HCT116 (cell line): ENCODE results near the gene KY. TPM values are rescaled to one million over a fixed set of nuclear protein-coding genes. Genes with fewer than 3 reads are reported as not detected.

ENCODE experiments used
- ATAC-seq: fragments of 200-7000 bp; cut with Tn5 transposase; 2 replicates; pipeline ENCODE4 v1.9.1; 2020; ENCODE audit warnings: mild to moderate bottlenecking, moderate library complexity
- BruUV-seq: library from RNA; stranded (reverse); fragments of 400-500 nt; replicated peaks from 2 replicates; lab custom pipeline; 2021; lab: Mats Ljungman, UMichigan
- CTCF ChIA-PET: fragments of 300-600 bp; sonication (Branson Sonifier 250); formaldehyde crosslinking; loops from one replicate; lab custom pipeline; 2021; ENCODE audit warnings: antibody characterized with exemption; lab: Charles Lee
- POLR2A ChIA-PET: fragments of 300-600, 350-600 bp; sonication (Branson Sonifier 250); formaldehyde crosslinking; loops from one replicate; lab custom pipeline; 2021; ENCODE audit warnings: antibody characterized with exemption; lab: Charles Lee
- RAD21 ChIA-PET, 2 experiments: fragments of 300-600 bp; sonication (Branson Sonifier 250); formaldehyde crosslinking; loops; one replicate each; lab custom pipeline; 2023; ENCODE audit warnings: low total read pairs in 2 of 2; ENCODE audit not compliant: uncharacterized antibody in 2 of 2, unreplicated experiment in 2 of 2, low non-redundant PET in 1 of 2; lab: Charles Lee
- DNase-seq: peaks from one replicate; pipeline ENCODE4 v3.0.0-alpha.2; 2010; ENCODE audit warnings: low read depth, low spot score
- H2AFZ ChIP-seq: fragments of 200-600 bp; shearing (Covaris generic), sonication (generic); 2 replicates; pipeline ENCODE4 v1.6.1; 2017; ENCODE audit warnings: low read depth, mixed run types, mixed read lengths, antibody characterized with exemption, low read length; ENCODE audit not compliant: poor library complexity, severe bottlenecking
- H3K27ac ChIP-seq: 2 replicates; pipeline ENCODE4 v1.5.1; 2012; ENCODE audit warnings: low read depth, low read length
- H3K27me3 ChIP-seq: fragments of 200-600 bp; sonication (generic); 2 replicates; pipeline ENCODE4 v1.6.1; 2016; ENCODE audit warnings: mixed run types, low read length, mixed read lengths; ENCODE audit not compliant: insufficient read depth
- H3K36me3 ChIP-seq, 2 experiments: fragments of 200-500 bp in 1 of 2; fragments of 200-600 bp in 1 of 2; sonication (Bioruptor generic) in 1 of 2; sonication (generic) in 1 of 2; 2 replicates each; pipeline versions ENCODE4 v1.5.1 to v1.6.1; 2014 to 2016; ENCODE audit warnings: low read length in 2 of 2, inconsistent platforms in 1 of 2, mixed read lengths in 1 of 2, mixed run types in 1 of 2; ENCODE audit not compliant: insufficient read depth in 2 of 2, control insufficient read depth in 1 of 2
- H3K4me1 ChIP-seq, 2 experiments: fragments of 200-600 bp in 1 of 2; sonication (generic) in 1 of 2; 2 replicates each; pipeline versions ENCODE4 v1.5.1 to v1.6.1; 2012 to 2017; ENCODE audit warnings: low read length in 2 of 2, inconsistent platforms in 1 of 2, mild to moderate bottlenecking in 1 of 2, mixed read lengths in 1 of 2, mixed run types in 1 of 2, moderate library complexity in 1 of 2; ENCODE audit not compliant: insufficient read depth in 2 of 2, control insufficient read depth in 1 of 2
- H3K4me2 ChIP-seq: fragments of 200-600 bp; sonication (generic); 2 replicates; pipeline ENCODE4 v1.6.1; 2017; ENCODE audit warnings: mixed run types, low read length, mixed read lengths
- H3K4me3 ChIP-seq, 2 experiments: fragments of 200-600 bp in 1 of 2; sonication (generic) in 1 of 2; replicated peaks in 1 of 2; 2 replicates each; pipeline ENCODE4 v1.5.1; 2011 to 2016; ENCODE audit warnings: low read length in 2 of 2, control low read depth in 1 of 2, low read depth in 1 of 2, mild to moderate bottlenecking in 1 of 2, mixed read lengths in 1 of 2, mixed run types in 1 of 2
- H3K79me2 ChIP-seq: fragments of 200-600 bp; sonication (generic); 2 replicates; pipeline ENCODE4 v1.6.1; 2017; ENCODE audit warnings: mild to moderate bottlenecking, mixed run types, low read length, moderate library complexity, mixed read lengths; ENCODE audit not compliant: insufficient read depth
- H3K9ac ChIP-seq: fragments of 200-600 bp; sonication (generic); 2 replicates; pipeline ENCODE4 v1.6.1; 2016; ENCODE audit warnings: low read length, mixed read lengths
- H3K9me2 ChIP-seq: fragments of 200-600 bp; sonication (generic), shearing (Covaris generic); 2 replicates; pipeline ENCODE4 v1.6.1; 2017; ENCODE audit warnings: mixed run types, mild to moderate bottlenecking, moderate library complexity; ENCODE audit not compliant: insufficient read depth
- H3K9me3 ChIP-seq, 2 experiments: fragments of 200-500 bp in 1 of 2; fragments of 200-600 bp in 1 of 2; sonication (Bioruptor generic) in 1 of 2; sonication (generic) in 1 of 2; 2 replicates each; pipeline ENCODE4 v1.6.1; 2014 to 2017; ENCODE audit warnings: low read length in 2 of 2, mixed read lengths in 2 of 2, inconsistent platforms in 1 of 2, low read depth in 1 of 2, mild to moderate bottlenecking in 1 of 2, mixed run types in 1 of 2, moderate library complexity in 1 of 2; ENCODE audit not compliant: control insufficient read depth in 1 of 2, insufficient read depth in 1 of 2
- H4K20me1 ChIP-seq: fragments of 200-600 bp; sonication (generic), shearing (Covaris generic); 2 replicates; pipeline ENCODE4 v1.6.1; 2017; ENCODE audit warnings: mixed run types, mild to moderate bottlenecking, moderate library complexity; ENCODE audit not compliant: insufficient read depth
- CEBPB ChIP-seq: IDR thresholded peaks from 2 replicates; pipeline ENCODE4 v1.6.1; 2012; ENCODE audit warnings: low read depth
- CTCF ChIP-seq, 3 experiments: fragments of 200-600 bp in 1 of 3; sonication (generic) in 1 of 3; IDR thresholded peaks in 2 of 3; conservative IDR thresholded peaks in 1 of 3; 2 replicates each; pipeline ENCODE4 v1.5.1; 2012 to 2017; ENCODE audit warnings: low read depth in 2 of 3, low read length in 2 of 3, antibody characterized with exemption in 1 of 3, borderline replicate concordance in 1 of 3, control low read depth in 1 of 3, mild to moderate bottlenecking in 1 of 3, mixed read lengths in 1 of 3, mixed run types in 1 of 3, moderate library complexity in 1 of 3; ENCODE audit not compliant: insufficient read depth in 1 of 3
- EGR1 ChIP-seq: IDR thresholded peaks from 2 replicates; pipeline ENCODE4 v1.6.1; 2012; ENCODE audit warnings: low read depth
- EZH2 ChIP-seq: fragments of 200-600 bp; sonication (generic); IDR thresholded peaks from 2 replicates; pipeline ENCODE4 v1.6.1; 2017; ENCODE audit warnings: antibody characterized with exemption, mixed run types
- JUND ChIP-seq: IDR thresholded peaks from 2 replicates; pipeline ENCODE4 v1.6.1; 2012
- MAX ChIP-seq: IDR thresholded peaks from 2 replicates; pipeline ENCODE4 v1.6.1; 2012
- POLR2AphosphoS5 ChIP-seq: IDR thresholded peaks from 2 replicates; pipeline ENCODE4 v1.6.1; 2011; ENCODE audit warnings: mild to moderate bottlenecking, low read depth, low read length, moderate library complexity
- RAD21 ChIP-seq: IDR thresholded peaks from 2 replicates; pipeline ENCODE4 v1.6.1; 2012; ENCODE audit warnings: low read depth, mild to moderate bottlenecking
- REST ChIP-seq: IDR thresholded peaks from 2 replicates; pipeline ENCODE4 v1.6.1; 2012; ENCODE audit warnings: low read depth
- SP1 ChIP-seq: IDR thresholded peaks from 2 replicates; pipeline ENCODE4 v1.6.1; 2012; ENCODE audit warnings: low read depth
- SRF ChIP-seq: IDR thresholded peaks from 2 replicates; pipeline ENCODE4 v1.6.1; 2012; ENCODE audit warnings: low read depth
- TCF7L2 ChIP-seq: IDR thresholded peaks from 2 replicates; pipeline ENCODE4 v1.7.0; 2011; ENCODE audit warnings: borderline replicate concordance, inconsistent platforms; ENCODE audit not compliant: insufficient read depth, insufficient read length; ENCODE audit errors: extremely low read depth
- ZBTB33 ChIP-seq: IDR thresholded peaks from 2 replicates; pipeline ENCODE4 v1.6.1; 2011; ENCODE audit warnings: mild to moderate bottlenecking, low read length, moderate library complexity; ENCODE audit not compliant: insufficient replicate concordance; ENCODE audit errors: extremely low read depth
- ZFX ChIP-seq: fragments of 450-650 bp; IDR thresholded peaks from 2 replicates; pipeline ENCODE4 v1.6.1; 2017
- ZNF274 ChIP-seq: fragments of 200-500 bp; sonication (Bioruptor generic); IDR thresholded peaks from 2 replicates; pipeline ENCODE4 v1.6.1; 2014; ENCODE audit warnings: mild to moderate bottlenecking, low read depth, low read length, inconsistent platforms
- intact Hi-C: fragments of 100-400 bp; cut with micrococcal nuclease; formaldehyde crosslinking; loops from 2 replicates; pipeline ENCODE4 v1.10.0; 2022
- total RNA-seq: library from RNA; stranded (reverse); gene quantifications from one replicate; pipeline ENCODE4 v1.2.1, GENCODE V29; 2021; ENCODE audit not compliant: unreplicated experiment

KY gene
- total RNA-seq, 1 experiment from 2014 or later, result not detected

- CTCF ChIA-PET, result no interaction called here
- intact Hi-C loops, result no loop called here
These were observed 26.1 kb downstream of the KY start for GRCh38 chr3:134624537-134625287.

More at GRCh38 chr3:134624537-134625287, 26.1 kb downstream of the KY start:
- ChIA-PET POLR2A (no interaction called here), RAD21 (no interaction called here)
- no peak overlapping the region for H3K4me2 ChIP-seq
- no peak overlapping the region for H3K4me3 ChIP-seq
- H4K20me1 ChIP-seq, result no peaks in the 10 kb centered on the region
- peaks cover 0 to 3% of the 10 kb centered on the region in 2 experiments; a peak in 1 of 4 replicates for H3K4me1 ChIP-seq
- no peak for TF ChIP-seq JUND
- no peak for TF ChIP-seq SP1
- no peak for TF ChIP-seq TCF7L2
- TF ChIP-seq MAX, result no peak
- no peak for TF ChIP-seq POLR2AphosphoS5
- no peak for TF ChIP-seq ZBTB33
- no peak for TF ChIP-seq SRF
- TF ChIP-seq ZFX, result no peak
- TF ChIP-seq RAD21, result no peak
- TF ChIP-seq REST, result no peak
- no peak for TF ChIP-seq CEBPB
- no peak for TF ChIP-seq EZH2
- no peak for TF ChIP-seq CTCF (IDR thresholded peaks at IDR 0.05 in 2 of 3, conservative IDR thresholded peaks at IDR 0.05 in 1 of 3; ENCODE audit: borderline replicate concordance in 1 of 3, insufficient read depth in 1 of 3, low read depth in 2 of 3, low read length in 2 of 3)
- no peak for TF ChIP-seq ZNF274
- no peak for TF ChIP-seq EGR1
- no peak for DNase-seq
- no peak for ATAC-seq
- no peaks in the 10 kb centered on the region for H3K27me3 ChIP-seq
- H3K9ac ChIP-seq, result no peak overlapping the region
- no peaks in the 10 kb centered on the region for H3K79me2 ChIP-seq
- H3K36me3 ChIP-seq, result no peaks in the 10 kb centered on the region
- no peak overlapping the region for H3K27ac ChIP-seq
- H3K9me2 ChIP-seq, result no peaks in the 10 kb centered on the region
- H2AFZ ChIP-seq, result no peak overlapping the region
- H3K9me3 ChIP-seq, result no peaks in the 10 kb centered on the region
- BruUV-seq, result no TSS peak
